Smooth muscle cell of the umbilical artery (primary cell): Measurements from ENCODE around the gene TBC1D9B. TPM values are rescaled to one million over a fixed set of nuclear protein-coding genes. Genes with fewer than 3 reads are reported as not detected.

Experiments used
- total RNA-seq: library from RNA; depleted of rRNA; stranded (reverse); fragments of >200 nt; gene quantifications from 2 replicates; pipeline ENCODE4 v1.2.3, GENCODE V29; 2014

The TBC1D9B gene
- 52.9 and 90.9 TPM in 2 replicates for total RNA-seq

GRCh38 chr5:179907556-179908324 lies at the start of gene TBC1D9B:
Gene TBC1D9B, minus strand, starts transcription at chr5:179907897. Its CDS starts 76 bp downstream, at chr5:179907821.

GRCh38 chr5:179858586-179859427 lies 48.9 kb downstream of the TBC1D9B start, which contains the start of gene MRNIP:
Gene MRNIP, minus strand, starts transcription at chr5:179858817. Its CDS starts 21 bp downstream, at chr5:179858796.

GRCh38 chr5:179820483-179821297 lies 87.0 kb downstream of the TBC1D9B start, which contains the start of gene SQSTM1:
Gene SQSTM1, plus strand, starts transcription at chr5:179820905. Its CDS starts 32 bp downstream, at chr5:179820937.

Other genes starting within 250 kb of the TBC1D9B start
- 0.23 TPM in 1 of 2 replicates, not detected in the other for gene CBY3, start 226.9 kb downstream of the TBC1D9B start, total RNA-seq
- 1,153 and 1,230 TPM in 2 replicates for gene CANX, start 208.9 kb downstream of the TBC1D9B start, total RNA-seq
- gene MAML1, start 175.1 kb downstream of the TBC1D9B start, total RNA-seq = 6.5 and 9.9 TPM in 2 replicates
- 0.59 and 1.0 TPM in 2 replicates for gene LTC4S, start 113.9 kb downstream of the TBC1D9B start, total RNA-seq
- gene MGAT4B, start 101.0 kb downstream of the TBC1D9B start, total RNA-seq = 154 and 261 TPM in 2 replicates
- gene SQSTM1, start 87.0 kb downstream of the TBC1D9B start, total RNA-seq = 861 and 954 TPM in 2 replicates
- gene MRNIP, start 49.1 kb downstream of the TBC1D9B start, total RNA-seq = 11.0 and 14.5 TPM in 2 replicates
- 26.4 and 30.9 TPM in 2 replicates for gene RNF130, start 163.9 kb upstream of the TBC1D9B start, total RNA-seq